GM08714 (cell line): ENCODE data around the gene CD300A.

Experiments
- H3K4me3 ChIP-seq: fragments of 200-500 bp; sonication (Bioruptor generic); 2 replicates; pipeline ENCODE4 v1.5.1; 2014; ENCODE audit warnings: mild to moderate bottlenecking, low read length, inconsistent platforms
- ZNF274 ChIP-seq: IDR thresholded peaks from 2 replicates; pipeline ENCODE4 v1.6.1; 2012; ENCODE audit warnings: mild to moderate bottlenecking, low read depth, low read length

CD300A gene

GRCh38 chr17:74457146-74457819 lies 9.2 kb upstream of the CD300A start:
- no peak for TF ChIP-seq ZNF274
- H3K4me3 ChIP-seq: no peak overlapping the region

GRCh38 chr17:74457820-74458166 lies 8.6 kb upstream of the CD300A start:
- no peak for TF ChIP-seq ZNF274
- no peak overlapping the region for H3K4me3 ChIP-seq

DNA sequence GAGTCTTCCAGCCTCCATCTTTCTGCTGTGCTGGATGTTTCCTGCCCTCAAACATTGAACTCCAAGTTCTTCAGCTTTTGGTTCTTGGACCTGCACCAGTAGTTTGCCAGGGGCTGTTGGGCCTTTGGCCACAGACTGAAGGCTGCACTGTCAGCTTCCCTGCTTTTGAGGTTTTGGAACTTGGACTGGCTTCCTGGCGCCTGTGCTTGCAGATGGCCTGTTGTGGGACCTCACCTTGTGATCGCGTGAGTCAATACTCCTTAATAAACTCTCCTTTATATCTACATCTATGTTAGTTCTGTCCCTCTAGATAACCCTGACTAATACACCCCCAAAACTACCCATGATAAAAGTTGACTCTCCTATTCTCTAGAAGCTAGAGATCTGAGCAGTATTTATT lies 7.6 kb upstream of the CD300A start:
- TF ChIP-seq ZNF274: no peak
- no peak overlapping the region for H3K4me3 ChIP-seq

GRCh38 chr17:74459622-74460021 lies 6.8 kb upstream of the CD300A start:
- no peak overlapping the region for H3K4me3 ChIP-seq
- no peak for TF ChIP-seq ZNF274

DNA sequence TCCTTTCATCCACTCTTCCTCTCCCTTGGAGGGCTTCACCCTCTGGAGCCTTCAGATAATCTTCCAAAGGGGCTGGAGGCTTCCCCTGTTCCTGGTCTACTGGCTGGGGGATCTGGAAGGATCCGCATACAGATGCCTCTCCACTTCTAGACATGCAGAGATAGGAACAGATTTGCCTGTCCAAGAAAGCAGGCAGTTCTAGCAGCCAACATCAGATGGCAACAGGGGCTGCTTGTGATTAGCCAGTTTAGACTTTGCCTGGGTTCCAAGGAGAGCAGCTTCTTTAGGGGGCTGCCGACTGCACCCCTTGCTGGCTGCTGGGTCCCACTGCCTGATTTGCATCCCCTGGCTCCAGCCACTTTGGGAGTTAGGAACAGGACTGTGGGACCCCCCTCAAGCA lies 6.2 kb upstream of the CD300A start:
- H3K4me3 ChIP-seq: no peak overlapping the region
- TF ChIP-seq ZNF274: no peak

GRCh38 chr17:74460996-74461395 lies 5.4 kb upstream of the CD300A start:
- TF ChIP-seq ZNF274: no peak

GRCh38 chr17:74461611-74462010 lies 4.8 kb upstream of the CD300A start:
- TF ChIP-seq ZNF274: no peak
- no peak overlapping the region for H3K4me3 ChIP-seq

More at GRCh38 chr17:74460996-74461395, 5.4 kb upstream of the CD300A start:
- H3K4me3 ChIP-seq: no peak overlapping the region

DNA sequence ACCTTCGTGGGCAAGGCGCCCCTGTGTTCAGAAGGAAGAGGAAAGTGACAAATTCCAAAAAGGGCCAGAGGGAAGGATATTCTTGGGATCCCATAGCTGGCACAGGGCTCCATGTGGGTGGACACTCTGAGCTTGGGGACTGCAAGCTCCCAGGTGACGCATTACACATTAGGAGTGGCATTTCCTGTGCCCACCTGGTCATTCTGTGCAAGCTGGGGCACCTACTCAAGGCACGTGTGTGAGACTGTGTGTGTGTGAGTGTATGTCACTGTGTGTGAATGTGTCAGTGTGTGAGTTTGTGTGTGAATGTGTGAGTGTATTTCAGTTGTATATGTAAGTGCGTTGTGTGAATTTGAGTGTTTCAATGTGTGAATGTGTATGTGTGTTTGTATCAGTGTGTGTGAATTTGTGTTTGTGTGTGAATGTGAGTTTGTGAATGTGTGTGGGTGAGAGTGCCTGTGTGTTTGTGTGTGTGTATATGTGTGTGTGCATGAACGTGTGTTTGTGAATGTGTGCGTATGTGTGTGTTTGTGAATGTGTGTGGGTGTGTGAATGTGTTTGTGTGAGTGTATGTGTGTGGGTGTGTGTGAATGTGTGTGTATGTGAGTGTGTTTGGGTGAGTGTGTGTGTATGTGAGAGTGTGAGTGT lies 1.6 kb upstream of the CD300A start:
- no peak overlapping the region for H3K4me3 ChIP-seq
- TF ChIP-seq ZNF274: no peak

- no peak for TF ChIP-seq ZNF274
- H3K4me3 ChIP-seq: peak overlapping the region; percentile 81; the same call in 1 of the 2 replicates
Observed at GRCh38 chr17:74465378-74466110, 890 bp upstream of the CD300A start.

DNA sequence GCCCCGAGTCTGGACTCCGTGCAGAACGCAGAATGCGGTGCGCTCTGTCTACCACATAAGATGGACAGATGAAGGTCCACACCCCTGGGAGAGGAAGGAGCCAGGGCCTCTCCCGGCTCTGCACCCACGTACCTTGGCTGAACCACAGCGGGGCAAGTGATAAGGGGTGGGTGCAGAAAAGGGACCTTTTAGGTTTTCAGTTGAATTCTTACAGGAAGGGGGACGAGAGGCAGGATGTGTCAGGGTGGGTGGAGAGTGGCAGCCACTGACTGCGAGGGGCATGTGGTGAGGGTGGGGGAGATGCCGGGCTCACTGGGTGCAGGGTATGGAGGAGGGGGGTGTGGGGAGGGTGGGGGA lies 372 bp downstream of the CD300A start:
- TF ChIP-seq ZNF274: no peak
- H3K4me3 ChIP-seq: peak overlapping the region; percentile 81

DNA sequence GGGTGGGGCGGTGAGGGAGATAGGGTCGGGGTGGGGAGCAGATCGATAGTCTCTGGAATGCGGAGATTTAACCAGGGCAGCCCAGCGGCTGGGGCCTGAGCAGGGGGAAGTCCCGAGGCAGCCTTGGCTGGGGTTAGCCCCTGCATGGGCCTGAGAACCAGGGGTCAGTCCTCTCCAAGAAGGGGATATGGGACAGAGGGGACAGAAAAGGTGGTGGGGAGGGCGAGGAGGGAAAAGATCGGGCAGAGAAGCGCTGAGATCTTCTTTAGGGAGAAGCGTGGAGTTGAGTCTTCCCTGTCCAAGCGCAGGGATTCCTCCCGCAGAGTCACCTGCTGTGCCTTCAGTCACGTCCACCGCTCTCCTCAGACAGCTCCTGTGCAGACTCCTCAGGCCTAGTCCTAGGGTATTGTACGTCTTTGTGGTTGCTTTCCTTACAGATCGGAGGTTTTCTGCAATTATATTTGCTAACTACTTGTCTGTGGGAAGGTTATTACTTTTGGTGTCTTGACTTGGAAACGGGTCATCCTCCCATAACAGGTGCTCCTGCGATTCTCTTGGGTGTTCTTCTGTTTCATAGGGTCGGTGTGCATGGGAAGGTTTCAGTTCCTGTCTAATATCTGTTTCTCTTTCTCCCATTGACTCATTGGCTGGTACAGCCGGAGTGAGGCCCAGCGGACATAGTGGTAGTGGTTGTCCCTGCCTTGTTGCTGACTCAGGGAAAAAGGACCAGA lies 952 bp downstream of the CD300A start:
- H3K4me3 ChIP-seq: peak overlapping the region; percentile 63; the same call in 1 of the 2 replicates
- no peak for TF ChIP-seq ZNF274

DNA sequence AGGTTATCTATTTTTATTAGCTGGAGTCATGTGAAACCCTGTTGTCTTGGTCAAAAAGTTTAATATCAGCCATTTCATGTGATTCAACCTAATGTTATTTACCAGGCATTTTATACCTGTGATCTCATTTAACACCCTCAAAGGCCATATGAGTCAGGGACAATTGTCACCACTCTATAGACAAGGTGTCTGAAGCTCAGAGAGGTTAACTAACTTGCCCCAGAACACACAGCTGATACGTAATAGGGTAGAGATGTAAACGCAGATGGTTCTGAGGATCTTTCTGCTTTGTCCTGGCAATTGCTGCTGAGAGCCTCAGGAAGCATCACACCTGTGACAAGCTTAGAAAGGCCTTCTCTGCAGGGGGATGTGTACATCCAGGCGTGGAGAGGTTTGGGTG lies 4.9 kb downstream of the CD300A start:
- no peak for TF ChIP-seq ZNF274

DNA sequence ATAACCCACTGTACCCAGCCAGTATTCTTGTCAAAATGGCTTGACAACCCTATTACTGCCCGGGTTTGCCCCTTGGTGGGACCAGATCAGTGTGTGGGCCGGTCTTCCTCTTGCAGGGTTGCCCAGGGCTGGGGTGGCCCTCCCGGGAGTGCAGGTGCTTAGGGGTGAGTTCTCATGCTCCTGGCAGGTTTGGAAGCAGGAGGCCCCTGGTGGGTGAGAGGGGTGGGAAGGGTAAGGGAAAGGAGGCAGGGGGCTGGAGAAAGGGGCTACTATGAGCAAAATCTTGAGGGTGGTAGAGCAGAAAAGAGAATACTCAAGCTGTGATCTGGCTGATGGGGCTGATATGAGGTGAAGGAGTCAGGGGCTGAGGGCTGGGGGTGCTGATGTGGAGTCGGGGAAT lies 6.5 kb downstream of the CD300A start:
- no peak for TF ChIP-seq ZNF274
- no peak overlapping the region for H3K4me3 ChIP-seq

More for the DNA sequence above, 4.9 kb downstream of the CD300A start:
- no peak overlapping the region for H3K4me3 ChIP-seq

DNA sequence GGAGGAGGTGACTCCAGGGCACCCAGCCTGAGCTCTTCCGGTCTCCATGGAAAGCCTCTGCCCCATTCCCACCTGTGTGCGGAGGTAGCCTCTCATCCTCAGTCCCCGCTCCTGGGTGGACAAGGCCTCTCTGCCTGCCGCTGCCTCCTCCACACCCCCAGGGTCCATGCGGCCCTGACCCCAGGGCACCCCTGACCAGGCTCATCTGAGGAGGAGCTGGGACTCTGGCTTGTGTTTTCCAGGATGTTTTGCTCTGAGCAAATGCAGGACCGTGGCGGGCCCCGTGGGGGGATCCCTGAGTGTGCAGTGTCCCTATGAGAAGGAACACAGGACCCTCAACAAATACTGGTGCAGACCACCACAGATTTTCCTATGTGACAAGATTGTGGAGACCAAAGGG lies 6.9 kb downstream of the CD300A start:
- no peak overlapping the region for H3K4me3 ChIP-seq
- TF ChIP-seq ZNF274: no peak

- no peak for TF ChIP-seq ZNF274
- H3K4me3 ChIP-seq: no peak overlapping the region
Observed at GRCh38 chr17:74474043-74474792, 7.8 kb downstream of the CD300A start.
